SK-N-SH (cell line): ENCODE results near the gene ARGLU1.

Source experiments
- CTCF ChIP-seq: fragments of 200-600 bp; sonication (generic); IDR thresholded peaks from 2 replicates; pipeline ENCODE4 v1.6.1; 2017; ENCODE audit warnings: antibody characterized with exemption, mild to moderate bottlenecking, moderate library complexity
- GABPA ChIP-seq: IDR thresholded peaks from 2 replicates; pipeline ENCODE4 v1.4.0; 2012; ENCODE audit warnings: low read depth, mild to moderate bottlenecking
- PBX3 ChIP-seq: IDR thresholded peaks from 2 replicates; pipeline ENCODE4; 2012
- SIN3A ChIP-seq: IDR thresholded peaks from 2 replicates; pipeline ENCODE4 v1.6.1; 2012; ENCODE audit warnings: low read depth, mild to moderate bottlenecking, low read length, moderate library complexity, borderline replicate concordance

- TF ChIP-seq CTCF: no peak
- no peak for TF ChIP-seq GABPA
- TF ChIP-seq PBX3: no peak
- TF ChIP-seq SIN3A: no peak
Observed at GRCh38 chr13:106530171-106530851, 37.6 kb downstream of the ARGLU1 start.
